ENCODE results near the gene PDCD4.

The PDCD4 gene

DNA sequence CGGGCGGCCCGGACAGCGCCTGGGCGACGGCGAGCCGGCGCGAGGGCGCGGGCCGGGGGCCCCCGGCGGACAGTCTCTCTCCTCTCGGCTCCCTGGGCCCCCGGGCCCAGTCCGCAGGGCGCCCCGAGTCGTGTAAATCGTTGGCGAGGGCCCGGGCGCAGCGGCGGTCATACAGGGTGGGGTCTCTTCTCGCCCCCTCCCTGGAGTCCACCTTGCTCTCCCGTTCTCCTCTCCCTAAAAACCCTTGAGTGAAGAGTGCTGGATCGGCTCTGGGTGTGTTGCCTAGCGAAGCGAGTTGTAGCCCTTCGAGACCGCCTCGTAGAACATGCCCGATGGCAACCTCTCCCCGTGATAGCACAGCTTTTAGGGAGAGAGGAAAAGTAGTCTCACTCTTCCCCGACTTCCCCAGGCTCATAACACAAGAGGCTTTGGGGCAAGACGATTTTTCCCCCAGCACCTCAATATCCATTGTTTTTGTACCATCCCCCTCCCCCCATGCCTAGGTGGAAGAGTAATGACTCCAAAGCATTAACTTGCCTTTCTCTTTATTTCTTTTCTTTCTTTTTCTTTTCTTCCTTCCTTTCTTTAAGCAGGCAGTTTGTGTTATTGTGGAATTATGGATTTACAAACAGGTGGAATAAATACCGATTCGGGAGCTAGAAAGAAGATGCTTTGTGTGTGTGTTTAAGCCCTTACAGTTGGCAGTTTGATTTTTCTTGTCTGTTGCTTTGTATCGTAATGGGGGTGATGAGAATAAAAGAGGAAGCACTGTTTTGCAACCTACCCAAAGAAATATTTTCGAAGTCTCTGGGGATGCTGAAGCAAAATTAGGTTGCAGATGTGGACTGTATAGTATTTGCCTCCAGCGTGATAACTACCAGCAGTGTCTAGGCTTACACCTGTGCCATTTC lies 48.5 kb downstream of the PDCD4 start:
- no peak for DNase-seq (ENCODE audit: low read depth in 2 of 2)

DNA sequence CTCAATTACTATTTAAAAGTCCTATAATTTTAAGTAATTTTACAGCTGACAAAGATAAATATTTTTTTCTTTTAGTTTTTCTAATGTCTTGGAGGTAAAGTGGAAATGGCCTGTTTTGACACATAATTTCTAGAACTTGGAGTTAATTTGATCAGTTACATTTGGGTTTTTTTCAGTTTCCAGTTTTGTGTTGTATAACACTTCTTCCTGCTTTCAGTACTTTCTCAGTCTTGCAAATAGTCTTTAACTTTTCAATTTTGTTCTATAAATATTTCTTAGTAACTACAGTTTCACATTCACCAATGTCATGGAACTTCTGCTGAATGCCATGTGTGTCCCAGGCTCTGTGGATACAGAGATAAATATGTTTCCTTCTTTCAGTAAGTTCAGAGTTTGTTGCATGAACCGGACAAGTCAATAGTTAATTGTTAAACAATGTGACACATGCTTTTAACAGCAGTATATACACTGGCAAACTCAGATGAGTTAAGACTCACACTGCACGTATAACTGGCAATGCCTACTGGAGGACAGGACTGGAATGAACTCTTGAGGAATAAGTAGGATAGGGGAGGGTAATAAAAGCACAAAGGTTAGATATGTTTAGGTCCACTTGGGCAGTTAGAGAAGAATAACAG lies 52.2 kb downstream of the PDCD4 start:
- no peak for DNase-seq (ENCODE audit: low read depth in 2 of 2)

DNA sequence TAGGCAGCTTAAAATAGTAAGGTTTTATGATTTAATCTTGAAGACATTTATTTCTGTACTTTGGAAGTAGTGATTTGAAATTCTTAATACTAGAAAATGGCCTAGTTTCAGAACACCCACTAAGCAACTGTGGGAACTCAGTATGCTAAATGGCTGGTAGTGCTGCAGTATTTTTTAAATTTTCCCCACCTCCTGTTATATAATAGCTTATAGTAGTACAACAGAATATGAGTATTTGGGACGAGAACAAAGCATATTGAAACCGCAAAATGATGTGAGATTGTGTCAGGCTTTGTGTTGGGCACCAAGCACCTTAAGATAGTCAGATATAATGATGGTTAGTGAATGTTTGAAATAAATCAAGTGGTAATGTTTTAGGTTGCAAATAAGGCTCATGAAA lies 55.7 kb downstream of the PDCD4 start:
- DNase-seq (ENCODE audit: low read depth in 2 of 2), result no peak

DNA sequence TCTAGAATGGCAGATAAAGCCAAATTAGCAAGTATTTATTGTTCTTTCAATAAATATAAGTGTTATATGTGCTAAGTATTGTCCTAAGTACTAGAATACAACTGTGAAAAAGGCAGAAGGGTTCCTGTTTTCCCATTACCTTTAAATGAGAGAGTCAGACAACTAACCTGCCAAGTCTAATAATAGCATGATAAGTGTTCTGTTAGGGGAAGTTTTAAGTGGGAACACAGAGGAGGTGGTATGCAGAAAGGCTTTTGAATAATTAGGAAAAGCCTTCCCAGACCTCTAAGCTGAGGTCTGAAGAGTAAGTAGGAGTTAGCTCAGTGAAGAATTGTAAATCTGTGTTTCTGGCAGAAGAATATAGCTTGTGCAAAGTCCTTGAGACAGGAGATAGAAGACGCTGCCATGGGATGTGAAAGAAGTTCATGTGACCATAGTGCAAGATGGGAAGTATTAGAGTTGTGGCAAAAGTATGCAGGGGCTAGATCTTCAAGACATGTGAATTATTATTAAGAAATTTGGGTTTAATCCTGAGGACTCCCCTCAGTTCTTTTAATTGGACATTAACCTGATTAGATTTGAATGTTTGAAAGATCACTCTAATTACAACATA lies 60.1 kb downstream of the PDCD4 start:
- no peak for DNase-seq (ENCODE audit: low read depth in 2 of 2)

DNA sequence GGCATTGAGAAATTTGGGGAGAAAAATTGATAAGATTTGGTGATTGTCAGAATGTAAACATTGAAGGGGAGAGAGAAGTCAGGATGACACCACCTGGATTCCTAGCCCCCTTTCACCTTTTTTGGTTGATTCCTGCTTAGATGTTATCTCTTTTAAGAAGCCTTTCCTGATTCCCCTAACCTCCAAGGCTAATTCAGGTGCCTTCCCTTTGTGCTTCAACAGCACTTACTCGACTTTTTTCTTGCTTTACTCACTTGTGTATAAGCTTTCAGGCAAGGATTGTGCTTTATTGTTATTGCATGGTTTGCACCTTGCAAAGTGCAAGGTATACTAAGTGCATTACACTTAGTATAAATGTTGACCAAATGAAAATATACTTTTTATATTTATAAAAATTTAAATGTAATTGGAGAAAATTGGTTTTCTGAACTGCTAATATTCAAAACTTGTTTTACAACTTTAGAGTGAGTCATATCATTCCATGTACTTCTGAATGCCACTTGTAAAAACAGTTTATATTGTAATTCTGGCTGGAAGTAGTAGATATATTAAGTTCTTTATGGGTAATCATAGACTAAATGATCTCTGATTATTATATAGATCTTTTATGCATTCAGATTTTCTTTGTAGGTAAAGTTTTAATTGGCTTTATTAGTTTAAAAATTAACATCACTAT lies 60.9 kb downstream of the PDCD4 start:
- DNase-seq (ENCODE audit: low read depth in 2 of 2), result no peak

DNA sequence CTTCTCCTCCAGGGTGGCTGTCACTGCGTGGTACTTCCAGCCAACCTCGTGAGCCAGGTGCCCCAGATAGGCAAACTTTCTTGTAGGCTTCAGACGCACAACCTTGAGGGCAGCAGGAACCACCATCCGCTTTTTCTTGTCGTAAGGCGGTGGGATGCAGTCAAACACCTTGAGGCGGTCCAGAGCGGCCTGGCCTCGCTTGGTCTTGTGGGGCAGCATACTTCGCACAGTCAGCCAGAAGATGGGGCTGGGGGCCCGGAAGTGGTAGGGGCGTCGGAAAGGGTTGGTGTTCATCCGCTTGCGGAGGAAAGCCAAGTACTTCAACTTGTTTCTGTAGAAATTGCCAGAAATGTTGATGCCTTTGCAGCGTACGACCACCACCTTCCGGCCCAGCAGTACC lies 65.0 kb downstream of the PDCD4 start:
- DNase-seq (ENCODE audit: low read depth in 2 of 2), result no peak

DNA sequence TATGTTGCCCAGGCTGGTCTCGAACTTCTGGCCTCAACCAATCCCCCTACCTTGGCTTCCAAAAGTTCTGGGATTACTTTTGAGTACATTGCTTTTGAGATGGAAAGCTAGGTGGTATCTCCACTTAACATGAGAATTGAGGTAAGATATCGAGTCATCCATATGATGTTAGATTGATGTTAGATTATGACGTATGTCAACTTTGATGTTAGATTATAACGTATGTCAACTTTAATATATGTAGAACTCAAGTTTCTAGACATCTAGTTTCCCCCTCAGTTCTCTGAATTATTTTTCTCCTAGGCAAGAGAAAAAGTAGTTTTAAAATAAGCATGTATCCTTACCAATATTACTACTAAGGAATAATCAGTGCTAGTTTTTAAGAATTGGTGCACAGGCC lies 67.7 kb downstream of the PDCD4 start:
- DNase-seq (ENCODE audit: low read depth in 2 of 2), result no peak

DNA sequence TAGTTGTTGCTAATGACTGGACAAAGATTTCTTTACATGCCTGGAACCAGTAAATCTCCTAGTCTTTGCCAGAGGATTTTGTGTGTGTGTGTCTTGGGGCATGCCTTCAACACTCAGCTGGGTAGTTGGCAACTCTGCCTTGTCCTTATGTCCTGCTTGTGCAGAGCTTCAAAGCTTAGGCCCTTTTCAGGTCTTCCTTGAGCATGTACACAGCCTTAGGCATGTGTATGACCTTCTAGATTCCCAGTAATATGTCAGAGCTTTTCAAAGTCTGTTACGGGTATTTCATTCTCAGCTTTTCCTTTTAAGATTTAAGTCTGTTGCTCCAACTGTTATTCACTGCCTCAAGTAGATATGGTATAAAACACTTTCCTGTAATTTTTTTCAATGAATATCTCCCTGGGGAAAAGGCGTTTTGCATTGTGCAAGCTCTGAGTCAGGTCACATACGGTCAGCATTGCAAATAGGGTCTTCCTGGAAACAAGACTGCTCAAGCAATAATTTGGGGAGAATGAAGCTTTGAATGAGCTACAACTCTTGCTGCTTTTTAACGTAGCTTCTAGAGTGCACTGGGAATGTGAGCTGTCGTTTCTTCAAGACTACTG lies 73.2 kb downstream of the PDCD4 start:
- no peak for DNase-seq (ENCODE audit: low read depth in 2 of 2)

DNA sequence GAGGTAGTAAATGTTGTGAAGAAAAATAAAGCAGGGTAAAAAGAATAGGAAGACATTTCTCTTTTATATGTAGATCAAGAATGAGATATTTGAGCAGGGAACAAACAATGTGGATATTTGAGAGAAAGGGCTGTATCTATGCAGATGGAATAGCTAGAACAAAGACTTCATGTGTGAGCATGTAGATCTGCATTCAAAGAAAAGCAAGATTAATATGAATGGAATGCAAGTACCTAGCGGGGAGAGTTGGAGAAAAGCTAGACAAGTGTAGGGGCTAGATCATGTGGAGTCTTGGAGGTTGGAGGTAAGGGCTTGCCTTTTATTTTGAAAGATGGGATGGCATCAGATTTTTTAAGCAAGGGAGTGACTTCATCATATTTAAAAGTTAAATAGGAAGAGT lies 74.8 kb downstream of the PDCD4 start:
- no peak for DNase-seq (ENCODE audit: low read depth in 2 of 2)

DNA sequence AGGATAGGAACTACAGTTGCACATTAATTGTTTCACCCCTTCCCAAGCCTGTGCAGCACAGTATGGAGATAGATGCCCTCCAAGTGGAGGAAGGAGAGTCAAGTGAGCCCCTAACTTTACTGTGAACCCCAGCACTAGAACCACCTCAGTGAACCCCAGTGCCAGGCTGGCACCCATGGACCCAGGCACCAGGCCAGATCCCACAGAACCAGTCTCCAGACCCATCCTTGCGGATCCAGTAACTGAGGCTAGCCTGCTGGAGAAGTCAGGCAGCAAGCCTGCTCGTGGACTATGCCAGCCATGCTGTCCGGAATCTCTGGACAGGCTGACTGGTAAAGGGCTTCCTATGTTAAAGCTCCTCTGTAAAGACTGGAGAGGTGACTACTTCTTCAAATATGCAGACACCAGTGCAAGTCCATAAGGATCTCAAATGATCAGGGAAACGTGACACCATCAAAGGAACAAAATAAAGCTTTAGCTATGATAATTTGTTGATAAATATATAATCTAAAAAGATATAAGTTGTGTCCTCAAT lies 75.4 kb downstream of the PDCD4 start:
- DNase-seq (ENCODE audit: low read depth in 2 of 2), result no peak
